ENCODE data around the gene CCDC30.

Gene CCDC30

DNA sequence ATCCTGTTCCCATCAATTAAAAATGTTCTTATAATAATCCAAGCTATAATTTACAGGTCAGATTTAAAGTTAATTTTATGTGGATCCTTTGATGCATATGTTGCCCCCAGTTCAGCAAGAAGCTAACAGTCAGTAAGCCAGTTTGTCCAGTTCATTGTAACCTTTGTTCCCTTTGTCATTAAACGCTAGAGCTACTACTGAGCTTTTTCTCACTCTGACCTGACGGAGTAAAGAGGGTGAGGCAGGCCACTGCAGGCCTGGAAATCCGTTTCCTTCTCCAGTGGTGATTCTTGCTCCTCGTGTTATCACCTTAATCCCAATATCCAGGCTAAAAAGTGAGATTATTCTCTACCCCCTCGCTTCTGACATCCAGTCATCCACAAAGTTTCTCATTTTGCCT, 229.4 kb downstream of the CCDC30 start:
- TF ChIP-seq TAF1 (IDR thresholded peaks at IDR 0.05; ENCODE audit: low read depth) (no peak), NFIC (IDR thresholded peaks at IDR 0.05) (no peak), TCF12 (IDR thresholded peaks at IDR 0.05; ENCODE audit: low read depth) (no peak), RAD21 (IDR thresholded peaks at IDR 0.05; ENCODE audit: low read depth) (no peak)

DNA sequence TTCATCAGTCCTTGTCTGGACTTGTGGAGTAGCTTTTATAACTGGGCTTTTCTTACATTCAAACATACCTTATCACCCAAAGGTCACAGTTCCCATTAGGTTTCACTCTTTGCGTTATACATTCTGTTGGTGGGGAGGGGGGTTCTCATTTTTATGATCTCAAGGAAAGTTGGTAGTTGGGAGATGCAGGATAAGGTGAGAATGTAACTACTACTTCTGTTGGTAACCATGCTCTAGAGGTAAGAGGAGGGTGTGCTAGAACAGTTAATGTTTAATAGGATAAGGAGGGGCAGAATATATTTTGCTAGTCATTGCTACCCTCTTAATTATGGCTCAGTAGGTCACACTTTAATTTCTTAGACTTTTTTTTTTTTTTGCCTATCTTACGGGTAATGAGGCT, 229.8 kb downstream of the CCDC30 start:
- TF ChIP-seq TEAD4 (IDR thresholded peaks at IDR 0.05): no peak
- TF ChIP-seq CEBPB (IDR thresholded peaks at IDR 0.05): no peak
- TF ChIP-seq TCF12 (IDR thresholded peaks at IDR 0.05; ENCODE audit: low read depth): no peak
- no peak for TF ChIP-seq RAD21 (IDR thresholded peaks at IDR 0.05; ENCODE audit: low read depth)
- no peak for TF ChIP-seq CREB1 (IDR thresholded peaks at IDR 0.05; ENCODE audit: low read depth)
- TF ChIP-seq FOXM1 (IDR thresholded peaks at IDR 0.05; ENCODE audit: borderline replicate concordance, low read depth): no peak
- no peak for TF ChIP-seq ZBTB7A (IDR thresholded peaks at IDR 0.05; ENCODE audit: low read depth)
- TF ChIP-seq, protein P1, sequence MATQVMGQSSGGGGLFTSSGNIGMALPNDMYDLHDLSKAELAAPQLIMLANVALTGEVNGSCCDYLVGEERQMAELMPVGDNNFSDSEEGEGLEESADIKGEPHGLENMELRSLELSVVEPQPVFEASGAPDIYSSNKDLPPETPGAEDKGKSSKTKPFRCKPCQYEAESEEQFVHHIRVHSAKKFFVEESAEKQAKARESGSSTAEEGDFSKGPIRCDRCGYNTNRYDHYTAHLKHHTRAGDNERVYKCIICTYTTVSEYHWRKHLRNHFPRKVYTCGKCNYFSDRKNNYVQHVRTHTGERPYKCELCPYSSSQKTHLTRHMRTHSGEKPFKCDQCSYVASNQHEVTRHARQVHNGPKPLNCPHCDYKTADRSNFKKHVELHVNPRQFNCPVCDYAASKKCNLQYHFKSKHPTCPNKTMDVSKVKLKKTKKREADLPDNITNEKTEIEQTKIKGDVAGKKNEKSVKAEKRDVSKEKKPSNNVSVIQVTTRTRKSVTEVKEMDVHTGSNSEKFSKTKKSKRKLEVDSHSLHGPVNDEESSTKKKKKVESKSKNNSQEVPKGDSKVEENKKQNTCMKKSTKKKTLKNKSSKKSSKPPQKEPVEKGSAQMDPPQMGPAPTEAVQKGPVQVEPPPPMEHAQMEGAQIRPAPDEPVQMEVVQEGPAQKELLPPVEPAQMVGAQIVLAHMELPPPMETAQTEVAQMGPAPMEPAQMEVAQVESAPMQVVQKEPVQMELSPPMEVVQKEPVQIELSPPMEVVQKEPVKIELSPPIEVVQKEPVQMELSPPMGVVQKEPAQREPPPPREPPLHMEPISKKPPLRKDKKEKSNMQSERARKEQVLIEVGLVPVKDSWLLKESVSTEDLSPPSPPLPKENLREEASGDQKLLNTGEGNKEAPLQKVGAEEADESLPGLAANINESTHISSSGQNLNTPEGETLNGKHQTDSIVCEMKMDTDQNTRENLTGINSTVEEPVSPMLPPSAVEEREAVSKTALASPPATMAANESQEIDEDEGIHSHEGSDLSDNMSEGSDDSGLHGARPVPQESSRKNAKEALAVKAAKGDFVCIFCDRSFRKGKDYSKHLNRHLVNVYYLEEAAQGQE (IDR thresholded peaks at IDR 0.05; ENCODE audit: low read depth): no peak
- no peak for TF ChIP-seq NFIC (IDR thresholded peaks at IDR 0.05)
- TF ChIP-seq, protein P2, sequence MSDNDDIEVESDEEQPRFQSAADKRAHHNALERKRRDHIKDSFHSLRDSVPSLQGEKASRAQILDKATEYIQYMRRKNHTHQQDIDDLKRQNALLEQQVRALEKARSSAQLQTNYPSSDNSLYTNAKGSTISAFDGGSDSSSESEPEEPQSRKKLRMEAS (IDR thresholded peaks at IDR 0.05): no peak
- TF ChIP-seq TAF1 (IDR thresholded peaks at IDR 0.05; ENCODE audit: low read depth): no peak

DNA sequence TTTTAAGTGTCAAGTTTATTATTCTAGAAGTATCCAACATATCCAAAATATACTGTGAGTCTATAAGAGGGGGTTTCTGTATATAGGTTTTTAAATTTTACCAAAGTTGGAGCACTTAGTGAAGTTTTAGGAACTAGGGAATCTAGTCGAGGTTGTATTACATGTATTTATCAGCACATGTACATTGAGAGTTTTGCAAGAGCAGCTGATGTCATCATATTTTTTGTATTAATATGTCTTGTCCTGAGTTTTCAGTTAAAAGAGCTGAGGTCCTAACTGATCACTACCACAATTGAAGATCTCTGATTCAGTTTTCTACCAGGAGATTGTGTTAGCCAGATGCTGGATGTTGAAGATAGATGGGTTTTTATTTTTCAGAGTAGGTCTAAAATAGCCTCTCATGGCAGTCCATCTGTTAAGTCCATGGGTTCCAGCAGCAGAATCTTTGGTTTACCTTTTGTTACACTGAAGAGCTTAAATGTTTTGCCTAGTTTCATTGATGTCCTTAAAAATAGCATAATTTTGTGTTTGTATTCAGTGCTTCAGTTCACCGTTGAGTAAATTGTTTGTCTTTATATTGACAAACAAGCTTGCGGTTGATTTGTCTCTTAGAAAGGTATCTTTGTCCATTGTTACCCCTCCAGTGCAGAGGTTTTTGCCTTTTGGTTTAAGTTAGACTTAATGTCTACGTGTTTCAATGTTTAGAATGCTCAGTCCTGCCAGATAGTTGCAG, 235.2 kb downstream of the CCDC30 start:
- TF ChIP-seq, protein P2 (IDR thresholded peaks at IDR 0.05): no peak
- TF ChIP-seq, protein P3, sequence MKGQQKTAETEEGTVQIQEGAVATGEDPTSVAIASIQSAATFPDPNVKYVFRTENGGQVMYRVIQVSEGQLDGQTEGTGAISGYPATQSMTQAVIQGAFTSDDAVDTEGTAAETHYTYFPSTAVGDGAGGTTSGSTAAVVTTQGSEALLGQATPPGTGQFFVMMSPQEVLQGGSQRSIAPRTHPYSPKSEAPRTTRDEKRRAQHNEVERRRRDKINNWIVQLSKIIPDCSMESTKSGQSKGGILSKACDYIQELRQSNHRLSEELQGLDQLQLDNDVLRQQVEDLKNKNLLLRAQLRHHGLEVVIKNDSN (IDR thresholded peaks at IDR 0.05): no peak
- no peak for TF ChIP-seq EP300 (IDR thresholded peaks at IDR 0.05; ENCODE audit: borderline replicate concordance)
- TF ChIP-seq CEBPB (IDR thresholded peaks at IDR 0.05): no peak
- TF ChIP-seq EGR1 (IDR thresholded peaks at IDR 0.05): no peak
- no peak for TF ChIP-seq NFIC (IDR thresholded peaks at IDR 0.05)
- no peak for TF ChIP-seq RAD21 (IDR thresholded peaks at IDR 0.05; ENCODE audit: low read depth)
- TF ChIP-seq, protein P1 (IDR thresholded peaks at IDR 0.05; ENCODE audit: low read depth): no peak
- TF ChIP-seq TEAD4 (IDR thresholded peaks at IDR 0.05): no peak
- no peak for TF ChIP-seq TCF12 (IDR thresholded peaks at IDR 0.05; ENCODE audit: low read depth)
- TF ChIP-seq CREB1 (IDR thresholded peaks at IDR 0.05; ENCODE audit: low read depth): no peak
- no peak for TF ChIP-seq TAF1 (IDR thresholded peaks at IDR 0.05; ENCODE audit: low read depth)
- TF ChIP-seq ZBTB7A (IDR thresholded peaks at IDR 0.05; ENCODE audit: low read depth): no peak
- TF ChIP-seq FOXM1 (IDR thresholded peaks at IDR 0.05; ENCODE audit: borderline replicate concordance, low read depth): no peak
- TF ChIP-seq YY1 (IDR thresholded peaks at IDR 0.05; ENCODE audit: low read depth): no peak

DNA sequence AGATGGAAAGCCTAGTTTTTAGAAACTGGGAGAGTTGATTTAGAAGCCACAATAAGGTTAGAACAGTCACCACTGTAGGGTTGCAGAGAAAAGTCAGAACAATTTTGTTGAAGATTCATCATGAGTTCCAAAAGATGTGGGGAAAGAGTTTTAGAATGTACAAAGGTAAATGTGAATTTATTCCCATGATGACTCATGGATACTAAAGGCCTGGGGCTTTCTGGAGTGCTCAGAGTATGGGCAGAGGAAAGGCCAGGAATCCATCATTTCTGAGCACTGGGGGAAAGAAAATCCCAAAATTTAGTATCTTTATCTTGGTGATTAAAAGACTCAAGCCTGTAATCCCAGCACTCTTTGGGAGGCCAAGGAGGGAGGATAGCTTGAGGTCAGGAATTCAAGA, 236.9 kb downstream of the CCDC30 start:
- no peak for TF ChIP-seq EP300 (IDR thresholded peaks at IDR 0.05; ENCODE audit: borderline replicate concordance)
- TF ChIP-seq EGR1 (IDR thresholded peaks at IDR 0.05): no peak
- no peak for TF ChIP-seq FOXM1 (IDR thresholded peaks at IDR 0.05; ENCODE audit: borderline replicate concordance, low read depth)
- no peak for TF ChIP-seq ZBTB7A (IDR thresholded peaks at IDR 0.05; ENCODE audit: low read depth)
- TF ChIP-seq CREB1 (IDR thresholded peaks at IDR 0.05; ENCODE audit: low read depth): no peak
- no peak for TF ChIP-seq TEAD4 (IDR thresholded peaks at IDR 0.05)
- TF ChIP-seq, protein P1 (IDR thresholded peaks at IDR 0.05; ENCODE audit: low read depth): no peak
- TF ChIP-seq CEBPB (IDR thresholded peaks at IDR 0.05): no peak
- no peak for TF ChIP-seq TCF12 (IDR thresholded peaks at IDR 0.05; ENCODE audit: low read depth)
- TF ChIP-seq YY1 (IDR thresholded peaks at IDR 0.05; ENCODE audit: low read depth): no peak
- TF ChIP-seq TAF1 (IDR thresholded peaks at IDR 0.05; ENCODE audit: low read depth): no peak
- TF ChIP-seq, protein P3 (IDR thresholded peaks at IDR 0.05): no peak
- TF ChIP-seq NFIC (IDR thresholded peaks at IDR 0.05): no peak
- TF ChIP-seq, protein P2 (IDR thresholded peaks at IDR 0.05): no peak

All from Ishikawa (cell line).